ENCODE results near the gene RAET1E.

DNA sequence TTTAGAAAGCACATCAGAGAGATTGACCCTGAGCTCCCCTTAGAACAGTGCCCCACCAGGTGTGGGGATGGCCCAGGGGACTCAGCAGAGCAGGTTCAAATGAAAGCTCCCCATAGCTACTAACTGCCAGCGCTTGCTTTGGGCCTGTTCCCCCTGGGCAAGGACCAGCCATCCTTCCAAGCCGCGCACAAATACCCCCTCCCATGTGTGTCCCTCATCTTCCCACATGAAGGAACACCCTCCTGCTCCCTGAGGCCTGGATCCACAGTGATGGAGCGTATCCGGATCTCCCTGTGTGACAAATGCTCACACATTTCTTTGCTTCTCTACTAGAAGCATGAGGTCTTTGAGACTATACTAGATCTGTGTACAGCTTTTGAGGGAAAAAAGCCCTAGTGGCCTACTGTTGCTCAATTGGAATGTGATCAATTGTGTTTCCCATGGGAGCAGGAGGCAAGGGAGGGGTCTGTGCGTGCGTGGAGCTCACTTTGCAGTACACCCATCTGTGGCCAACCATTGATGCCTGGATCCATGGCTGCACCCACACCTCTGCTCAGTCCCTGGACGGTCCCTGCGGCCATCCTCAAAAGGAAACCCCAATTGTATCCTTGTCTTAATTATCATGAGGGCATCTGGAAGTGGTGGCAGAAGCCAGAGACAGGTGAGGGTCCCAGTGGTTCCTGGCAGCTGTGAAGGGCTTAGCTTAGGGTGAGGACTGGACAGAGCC is 26.5 kb upstream of the RAET1E start:
- TF ChIP-seq EZH2 (IDR thresholded peaks at IDR 0.05; ENCODE audit: low read depth, unreplicated experiment) (peak; percentile 30), POLR2AphosphoS5 (IDR thresholded peaks at IDR 0.05; ENCODE audit: low read depth) (no peak), JUNB (IDR thresholded peaks at IDR 0.05; ENCODE audit: unreplicated experiment) (no peak), STAT1 (IDR thresholded peaks at IDR 0.05; ENCODE audit: unreplicated experiment) (no peak), EZH2phosphoT487 (IDR thresholded peaks at IDR 0.05; ENCODE audit: unreplicated experiment) (no peak), CREB1 (CRISPR knock-in tag; IDR thresholded peaks at IDR 0.05; ENCODE audit: low read depth) (no peak), ZNF331 (CRISPR knock-in tag; IDR thresholded peaks at IDR 0.05; ENCODE audit: low read depth) (no peak), NANOG (IDR thresholded peaks at IDR 0.05; ENCODE audit: borderline replicate concordance) (no peak)
- TF ChIP-seq, protein P1, sequence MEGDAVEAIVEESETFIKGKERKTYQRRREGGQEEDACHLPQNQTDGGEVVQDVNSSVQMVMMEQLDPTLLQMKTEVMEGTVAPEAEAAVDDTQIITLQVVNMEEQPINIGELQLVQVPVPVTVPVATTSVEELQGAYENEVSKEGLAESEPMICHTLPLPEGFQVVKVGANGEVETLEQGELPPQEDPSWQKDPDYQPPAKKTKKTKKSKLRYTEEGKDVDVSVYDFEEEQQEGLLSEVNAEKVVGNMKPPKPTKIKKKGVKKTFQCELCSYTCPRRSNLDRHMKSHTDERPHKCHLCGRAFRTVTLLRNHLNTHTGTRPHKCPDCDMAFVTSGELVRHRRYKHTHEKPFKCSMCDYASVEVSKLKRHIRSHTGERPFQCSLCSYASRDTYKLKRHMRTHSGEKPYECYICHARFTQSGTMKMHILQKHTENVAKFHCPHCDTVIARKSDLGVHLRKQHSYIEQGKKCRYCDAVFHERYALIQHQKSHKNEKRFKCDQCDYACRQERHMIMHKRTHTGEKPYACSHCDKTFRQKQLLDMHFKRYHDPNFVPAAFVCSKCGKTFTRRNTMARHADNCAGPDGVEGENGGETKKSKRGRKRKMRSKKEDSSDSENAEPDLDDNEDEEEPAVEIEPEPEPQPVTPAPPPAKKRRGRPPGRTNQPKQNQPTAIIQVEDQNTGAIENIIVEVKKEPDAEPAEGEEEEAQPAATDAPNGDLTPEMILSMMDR (conservative IDR thresholded peaks at IDR 0.05; ENCODE audit: low read depth in 2 of 2) = no peak
- TF ChIP-seq, protein P2, sequence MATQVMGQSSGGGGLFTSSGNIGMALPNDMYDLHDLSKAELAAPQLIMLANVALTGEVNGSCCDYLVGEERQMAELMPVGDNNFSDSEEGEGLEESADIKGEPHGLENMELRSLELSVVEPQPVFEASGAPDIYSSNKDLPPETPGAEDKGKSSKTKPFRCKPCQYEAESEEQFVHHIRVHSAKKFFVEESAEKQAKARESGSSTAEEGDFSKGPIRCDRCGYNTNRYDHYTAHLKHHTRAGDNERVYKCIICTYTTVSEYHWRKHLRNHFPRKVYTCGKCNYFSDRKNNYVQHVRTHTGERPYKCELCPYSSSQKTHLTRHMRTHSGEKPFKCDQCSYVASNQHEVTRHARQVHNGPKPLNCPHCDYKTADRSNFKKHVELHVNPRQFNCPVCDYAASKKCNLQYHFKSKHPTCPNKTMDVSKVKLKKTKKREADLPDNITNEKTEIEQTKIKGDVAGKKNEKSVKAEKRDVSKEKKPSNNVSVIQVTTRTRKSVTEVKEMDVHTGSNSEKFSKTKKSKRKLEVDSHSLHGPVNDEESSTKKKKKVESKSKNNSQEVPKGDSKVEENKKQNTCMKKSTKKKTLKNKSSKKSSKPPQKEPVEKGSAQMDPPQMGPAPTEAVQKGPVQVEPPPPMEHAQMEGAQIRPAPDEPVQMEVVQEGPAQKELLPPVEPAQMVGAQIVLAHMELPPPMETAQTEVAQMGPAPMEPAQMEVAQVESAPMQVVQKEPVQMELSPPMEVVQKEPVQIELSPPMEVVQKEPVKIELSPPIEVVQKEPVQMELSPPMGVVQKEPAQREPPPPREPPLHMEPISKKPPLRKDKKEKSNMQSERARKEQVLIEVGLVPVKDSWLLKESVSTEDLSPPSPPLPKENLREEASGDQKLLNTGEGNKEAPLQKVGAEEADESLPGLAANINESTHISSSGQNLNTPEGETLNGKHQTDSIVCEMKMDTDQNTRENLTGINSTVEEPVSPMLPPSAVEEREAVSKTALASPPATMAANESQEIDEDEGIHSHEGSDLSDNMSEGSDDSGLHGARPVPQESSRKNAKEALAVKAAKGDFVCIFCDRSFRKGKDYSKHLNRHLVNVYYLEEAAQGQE (IDR thresholded peaks at IDR 0.05; ENCODE audit: unreplicated experiment) = no peak
- TF ChIP-seq, protein P3, sequence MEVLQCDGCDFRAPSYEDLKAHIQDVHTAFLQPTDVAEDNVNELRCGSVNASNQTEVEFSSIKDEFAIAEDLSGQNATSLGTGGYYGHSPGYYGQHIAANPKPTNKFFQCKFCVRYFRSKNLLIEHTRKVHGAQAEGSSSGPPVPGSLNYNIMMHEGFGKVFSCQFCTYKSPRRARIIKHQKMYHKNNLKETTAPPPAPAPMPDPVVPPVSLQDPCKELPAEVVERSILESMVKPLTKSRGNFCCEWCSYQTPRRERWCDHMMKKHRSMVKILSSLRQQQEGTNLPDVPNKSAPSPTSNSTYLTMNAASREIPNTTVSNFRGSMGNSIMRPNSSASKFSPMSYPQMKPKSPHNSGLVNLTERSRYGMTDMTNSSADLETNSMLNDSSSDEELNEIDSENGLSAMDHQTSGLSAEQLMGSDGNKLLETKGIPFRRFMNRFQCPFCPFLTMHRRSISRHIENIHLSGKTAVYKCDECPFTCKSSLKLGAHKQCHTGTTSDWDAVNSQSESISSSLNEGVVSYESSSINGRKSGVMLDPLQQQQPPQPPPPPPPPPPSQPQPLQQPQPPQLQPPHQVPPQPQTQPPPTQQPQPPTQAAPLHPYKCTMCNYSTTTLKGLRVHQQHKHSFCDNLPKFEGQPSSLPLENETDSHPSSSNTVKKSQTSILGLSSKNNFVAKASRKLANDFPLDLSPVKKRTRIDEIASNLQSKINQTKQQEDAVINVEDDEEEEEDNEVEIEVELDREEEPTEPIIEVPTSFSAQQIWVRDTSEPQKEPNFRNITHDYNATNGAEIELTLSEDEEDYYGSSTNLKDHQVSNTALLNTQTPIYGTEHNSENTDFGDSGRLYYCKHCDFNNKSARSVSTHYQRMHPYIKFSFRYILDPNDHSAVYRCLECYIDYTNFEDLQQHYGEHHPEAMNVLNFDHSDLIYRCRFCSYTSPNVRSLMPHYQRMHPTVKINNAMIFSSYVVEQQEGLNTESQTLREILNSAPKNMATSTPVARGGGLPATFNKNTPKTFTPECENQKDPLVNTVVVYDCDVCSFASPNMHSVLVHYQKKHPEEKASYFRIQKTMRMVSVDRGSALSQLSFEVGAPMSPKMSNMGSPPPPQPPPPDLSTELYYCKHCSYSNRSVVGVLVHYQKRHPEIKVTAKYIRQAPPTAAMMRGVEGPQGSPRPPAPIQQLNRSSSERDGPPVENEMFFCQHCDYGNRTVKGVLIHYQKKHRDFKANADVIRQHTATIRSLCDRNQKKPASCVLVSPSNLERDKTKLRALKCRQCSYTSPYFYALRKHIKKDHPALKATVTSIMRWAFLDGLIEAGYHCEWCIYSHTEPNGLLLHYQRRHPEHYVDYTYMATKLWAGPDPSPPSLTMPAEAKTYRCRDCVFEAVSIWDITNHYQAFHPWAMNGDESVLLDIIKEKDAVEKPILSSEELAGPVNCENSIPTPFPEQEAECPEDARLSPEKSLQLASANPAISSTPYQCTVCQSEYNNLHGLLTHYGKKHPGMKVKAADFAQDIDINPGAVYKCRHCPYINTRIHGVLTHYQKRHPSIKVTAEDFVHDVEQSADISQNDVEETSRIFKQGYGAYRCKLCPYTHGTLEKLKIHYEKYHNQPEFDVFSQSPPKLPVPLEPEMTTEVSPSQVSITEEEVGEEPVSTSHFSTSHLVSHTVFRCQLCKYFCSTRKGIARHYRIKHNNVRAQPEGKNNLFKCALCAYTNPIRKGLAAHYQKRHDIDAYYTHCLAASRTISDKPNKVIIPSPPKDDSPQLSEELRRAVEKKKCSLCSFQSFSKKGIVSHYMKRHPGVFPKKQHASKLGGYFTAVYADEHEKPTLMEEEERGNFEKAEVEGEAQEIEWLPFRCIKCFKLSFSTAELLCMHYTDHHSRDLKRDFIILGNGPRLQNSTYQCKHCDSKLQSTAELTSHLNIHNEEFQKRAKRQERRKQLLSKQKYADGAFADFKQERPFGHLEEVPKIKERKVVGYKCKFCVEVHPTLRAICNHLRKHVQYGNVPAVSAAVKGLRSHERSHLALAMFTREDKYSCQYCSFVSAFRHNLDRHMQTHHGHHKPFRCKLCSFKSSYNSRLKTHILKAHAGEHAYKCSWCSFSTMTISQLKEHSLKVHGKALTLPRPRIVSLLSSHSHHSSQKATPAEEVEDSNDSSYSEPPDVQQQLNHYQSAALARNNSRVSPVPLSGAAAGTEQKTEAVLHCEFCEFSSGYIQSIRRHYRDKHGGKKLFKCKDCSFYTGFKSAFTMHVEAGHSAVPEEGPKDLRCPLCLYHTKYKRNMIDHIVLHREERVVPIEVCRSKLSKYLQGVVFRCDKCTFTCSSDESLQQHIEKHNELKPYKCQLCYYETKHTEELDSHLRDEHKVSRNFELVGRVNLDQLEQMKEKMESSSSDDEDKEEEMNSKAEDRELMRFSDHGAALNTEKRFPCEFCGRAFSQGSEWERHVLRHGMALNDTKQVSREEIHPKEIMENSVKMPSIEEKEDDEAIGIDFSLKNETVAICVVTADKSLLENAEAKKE (CRISPR knock-in tag; IDR thresholded peaks at IDR 0.05) = no peak
